Liver (tissue), 3 donors: ENCODE results near the gene PDE10A.

Source experiments
- JUND ChIP-seq, 2 donors: IDR thresholded peaks; 2 replicates each; pipeline ENCODE4 v1.6.1; 2016; ENCODE audit warnings: antibody characterized with exemption in 2 of 2
- RAD21 ChIP-seq, 2 donors: IDR thresholded peaks; 2 replicates each; pipeline ENCODE4 v1.6.1; 2016; ENCODE audit warnings: antibody characterized with exemption in 2 of 2, mild to moderate bottlenecking in 2 of 2
- REST ChIP-seq: IDR thresholded peaks from 2 replicates; pipeline ENCODE4 v1.6.1; 2016; ENCODE audit warnings: antibody characterized with exemption, mild to moderate bottlenecking
- RXRA ChIP-seq, 2 donors: IDR thresholded peaks; 2 replicates each; pipeline ENCODE4 v1.6.1; 2017 to 2018; ENCODE audit warnings: antibody characterized with exemption in 2 of 2, mild to moderate bottlenecking in 1 of 2
- TAF1 ChIP-seq: conservative IDR thresholded peaks from 2 replicates; pipeline ENCODE4 v1.6.1; 2016; ENCODE audit warnings: antibody characterized with exemption, mild to moderate bottlenecking
- YY1 ChIP-seq: IDR thresholded peaks from 2 replicates; pipeline ENCODE4 v1.6.1; 2016; ENCODE audit warnings: antibody characterized with exemption, mild to moderate bottlenecking
- ZBTB33 ChIP-seq: IDR thresholded peaks from 2 replicates; pipeline ENCODE4 v1.6.1; 2016; ENCODE audit warnings: antibody characterized with exemption
- TF ChIP-seq, protein P1 (sequence below): fragments of 150-350 bp; IDR thresholded peaks from 2 replicates; pipeline ENCODE4 v1.5.1; 2017; ENCODE audit warnings: improper control_type of control experiment, low read depth, low read length; ENCODE audit not compliant: missing input control
- donor health status: healthy.
- donor health status: healthy.

DNA sequence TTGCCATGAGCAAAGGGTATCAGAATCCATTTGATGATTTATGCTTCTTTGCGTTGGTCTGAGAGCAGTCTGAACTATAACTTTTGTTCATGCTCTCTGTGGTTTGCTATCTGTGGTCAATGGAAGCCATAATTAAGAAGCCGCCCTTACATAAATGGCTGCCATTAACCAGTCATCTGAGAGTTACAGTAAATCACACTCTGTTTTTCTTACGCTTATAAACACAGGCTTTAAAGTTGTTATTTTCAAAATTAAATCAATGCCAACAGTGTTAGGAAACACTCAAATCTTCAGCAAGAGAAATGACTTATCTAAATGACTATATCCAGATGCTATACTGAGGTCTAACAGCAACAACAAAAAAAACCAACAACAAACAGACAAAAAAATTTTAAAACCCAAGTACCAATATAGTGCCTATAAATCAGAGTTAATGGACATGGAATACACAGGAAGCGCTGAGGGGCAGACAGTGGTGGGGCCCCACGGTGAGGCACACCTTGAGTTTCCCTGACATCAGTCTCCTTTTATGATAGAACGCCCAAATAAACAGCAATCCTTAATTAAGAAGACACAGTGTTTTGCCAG is 245.7 kb downstream of the PDE10A start:
- TF ChIP-seq, protein P1, sequence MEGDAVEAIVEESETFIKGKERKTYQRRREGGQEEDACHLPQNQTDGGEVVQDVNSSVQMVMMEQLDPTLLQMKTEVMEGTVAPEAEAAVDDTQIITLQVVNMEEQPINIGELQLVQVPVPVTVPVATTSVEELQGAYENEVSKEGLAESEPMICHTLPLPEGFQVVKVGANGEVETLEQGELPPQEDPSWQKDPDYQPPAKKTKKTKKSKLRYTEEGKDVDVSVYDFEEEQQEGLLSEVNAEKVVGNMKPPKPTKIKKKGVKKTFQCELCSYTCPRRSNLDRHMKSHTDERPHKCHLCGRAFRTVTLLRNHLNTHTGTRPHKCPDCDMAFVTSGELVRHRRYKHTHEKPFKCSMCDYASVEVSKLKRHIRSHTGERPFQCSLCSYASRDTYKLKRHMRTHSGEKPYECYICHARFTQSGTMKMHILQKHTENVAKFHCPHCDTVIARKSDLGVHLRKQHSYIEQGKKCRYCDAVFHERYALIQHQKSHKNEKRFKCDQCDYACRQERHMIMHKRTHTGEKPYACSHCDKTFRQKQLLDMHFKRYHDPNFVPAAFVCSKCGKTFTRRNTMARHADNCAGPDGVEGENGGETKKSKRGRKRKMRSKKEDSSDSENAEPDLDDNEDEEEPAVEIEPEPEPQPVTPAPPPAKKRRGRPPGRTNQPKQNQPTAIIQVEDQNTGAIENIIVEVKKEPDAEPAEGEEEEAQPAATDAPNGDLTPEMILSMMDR: no peak
- TF ChIP-seq ZBTB33 (no peak), REST (no peak), JUND (IDR thresholded peaks at IDR 0.05) (no peak), RXRA (IDR thresholded peaks at IDR 0.05) (no peak), YY1 (no peak), RAD21 (IDR thresholded peaks at IDR 0.05) (no peak), TAF1 (no peak)
